GM18498 (cell line): ENCODE data around the gene GRIPAP1.

Source experiments
- ATAC-seq: cut with Tn5 transposase; IDR thresholded peaks from one replicate; pipeline ENCODE4 v1.9.1; 2021; ENCODE audit warnings: mild to moderate bottlenecking, moderate library complexity; ENCODE audit not compliant: unreplicated experiment

The GRIPAP1 gene

GRCh38 chrX:49002091-49002935, at the start of gene GRIPAP1:
Gene GRIPAP1, minus strand, starts transcription at chrX:49002264. Its CDS starts 35 bp downstream, at chrX:49002229.
- ATAC-seq: peak; percentile 81

- no peak for ATAC-seq
These were observed 41.9 kb upstream of the GRIPAP1 start for GRCh38 chrX:49043987-49044281.

GRCh38 chrX:49043220-49043986, 41.3 kb upstream of the GRIPAP1 start, which contains the start of gene TFE3:
Gene TFE3, minus strand, starts transcription at chrX:49043357. Its CDS starts 131 bp downstream, at chrX:49043226.
- peak; percentile 85 for ATAC-seq

- peak; percentile 9 for ATAC-seq
These were observed 40.6 kb upstream of the GRIPAP1 start for GRCh38 chrX:49042581-49043219.

- ATAC-seq: no peak
These were observed 39.9 kb upstream of the GRIPAP1 start for GRCh38 chrX:49041744-49042580.

- ATAC-seq: no peak
These were observed 38.4 kb upstream of the GRIPAP1 start for GRCh38 chrX:49040376-49040955.

- ATAC-seq: no peak
These were observed 37.7 kb upstream of the GRIPAP1 start for GRCh38 chrX:49039598-49040375.

- no peak for ATAC-seq
These were observed 35.9 kb upstream of the GRIPAP1 start for GRCh38 chrX:49037883-49038475.

GRCh38 chrX:49030283-49030682, 28.2 kb upstream of the GRIPAP1 start:
- no peak for ATAC-seq

GRCh38 chrX:49029876-49030275, 27.8 kb upstream of the GRIPAP1 start:
- no peak for ATAC-seq

- ATAC-seq: no peak
These were observed 17.7 kb upstream of the GRIPAP1 start for GRCh38 chrX:49019599-49020249.

GRCh38 chrX:49019050-49019449, 17.0 kb upstream of the GRIPAP1 start:
- ATAC-seq: no peak

GRCh38 chrX:49003696-49004095, 1.6 kb upstream of the GRIPAP1 start:
- no peak for ATAC-seq

- peak; percentile 39 for ATAC-seq
These were observed 458 bp downstream of the GRIPAP1 start for GRCh38 chrX:49001521-49002090.

- no peak for ATAC-seq
These were observed 1.4 kb downstream of the GRIPAP1 start for GRCh38 chrX:49000636-49001035.

- ATAC-seq: no peak
These were observed 3.0 kb downstream of the GRIPAP1 start for GRCh38 chrX:48999030-48999429.

- ATAC-seq: no peak
These were observed 3.7 kb downstream of the GRIPAP1 start for GRCh38 chrX:48998391-48998790.

- no peak for ATAC-seq
These were observed 4.2 kb downstream of the GRIPAP1 start for GRCh38 chrX:48997865-48998264.
